NT2/D1 (cell line): ENCODE measurements around the gene EPB41L2.

Experiments
- YY1 ChIP-seq: IDR thresholded peaks from 2 replicates; pipeline ENCODE4 v1.6.1; 2011; ENCODE audit not compliant: insufficient read length, insufficient read depth
- ZNF274 ChIP-seq: IDR thresholded peaks from 2 replicates; pipeline ENCODE4 v1.6.1; 2011; ENCODE audit warnings: mild to moderate bottlenecking, low read depth, low read length

DNA sequence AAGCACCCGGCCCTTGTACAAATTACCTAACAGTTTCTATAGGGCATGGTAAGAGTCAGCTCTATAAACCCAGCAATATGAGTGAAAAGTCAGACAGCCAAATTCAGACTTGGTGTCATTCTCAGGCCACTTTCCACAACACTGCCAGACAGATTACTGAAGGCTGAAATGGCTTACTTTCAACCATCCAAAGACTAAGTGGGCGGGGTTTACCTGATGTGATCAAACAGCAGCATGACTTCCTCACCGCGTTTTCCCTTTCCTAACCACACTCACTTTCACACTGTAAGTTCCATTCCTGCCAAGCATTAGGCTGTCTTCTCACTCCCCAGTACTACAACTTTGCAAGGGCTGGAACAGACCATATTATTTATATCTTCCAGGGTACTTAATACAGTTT, 149.9 kb downstream of the EPB41L2 start:
- TF ChIP-seq YY1 (no peak), ZNF274 (no peak)
